HL-60 (cell line): ENCODE measurements around the gene SMIM24.
"Not testable (repeated sequence)": the region's sequence is repeated elsewhere in the genome, so short reads cannot be mapped to it uniquely, and the experiment has no call there.

Experiments
- DNase-seq, 2 experiments: peaks; one replicate each; pipeline ENCODE4 v3.0.0-alpha.2; 2010 to 2020; ENCODE audit warnings: low read depth in 1 of 2, low spot score in 1 of 2
- H3K27ac ChIP-seq: fragments of 250-450 bp; sonication (Bioruptor Pico); replicated peaks from 2 replicates; pipeline ENCODE4 v1.5.1; 2020; ENCODE audit warnings: mild to moderate bottlenecking, moderate library complexity
- H3K27me3 ChIP-seq: fragments of 250-450 bp; sonication (Bioruptor Pico); 2 replicates; pipeline ENCODE4 v1.5.1; 2021; ENCODE audit warnings: mild to moderate bottlenecking, moderate library complexity; ENCODE audit not compliant: insufficient read depth, poor library complexity, severe bottlenecking
- H3K4me3 ChIP-seq: replicated peaks from 2 replicates; pipeline ENCODE4 v1.5.1; 2011; ENCODE audit warnings: mild to moderate bottlenecking, control low read depth, low read length; ENCODE audit not compliant: insufficient read depth
- CTCF ChIP-seq: IDR thresholded peaks from one replicate; pipeline ENCODE4 v1.5.1; 2011; ENCODE audit warnings: low read length, control low read depth, inconsistent platforms; ENCODE audit not compliant: insufficient read depth
- GABPA ChIP-seq: IDR thresholded peaks from 2 replicates; pipeline ENCODE4 v1.6.1; 2012; ENCODE audit warnings: low read depth
- POLR2AphosphoS5 ChIP-seq: IDR thresholded peaks from 2 replicates; pipeline ENCODE4 v1.6.1; 2012; ENCODE audit warnings: low read depth
- REST ChIP-seq: IDR thresholded peaks from 2 replicates; pipeline ENCODE4 v1.6.1; 2012; ENCODE audit warnings: low read depth; ENCODE audit not compliant: insufficient replicate concordance
- SPI1 ChIP-seq: IDR thresholded peaks from 2 replicates; pipeline ENCODE4 v1.6.1; 2012; ENCODE audit warnings: low read depth, mild to moderate bottlenecking, borderline replicate concordance
- long read RNA-seq: library from polyadenylated mRNA; unstranded; transcript quantifications from one replicate; pipeline ENCODE4 v2.0.0, GENCODE V29; 2020

The SMIM24 gene
- long read RNA-seq = 0 reads

GRCh38 chr19:3480383-3481091 lies at the start of gene SMIM24:
Gene SMIM24 (minus strand): TSS chr19:3480525. CDS start chr19:3480463, 62 bp downstream.
- no peak within 1 kb of the TSS for H3K4me3 ChIP-seq
- DNase-seq = no peak
- H3K27ac ChIP-seq = no peak within 1 kb of the TSS

GRCh38 chr19:3529299-3529698 lies 49.0 kb upstream of the SMIM24 start:
- not testable (repeated sequence) for DNase-seq, H3K27me3 ChIP-seq, H3K27ac ChIP-seq, H3K4me3 ChIP-seq

More at GRCh38 chr19:3480383-3481091, at the start of gene SMIM24:
- TF ChIP-seq GABPA (no peak), REST (no peak), POLR2AphosphoS5 (no peak), CTCF (no peak), SPI1 (no peak)
- peaks cover 4% of the 10 kb centered on the region for H3K27me3 ChIP-seq

- H3K27ac ChIP-seq = no peak overlapping the region
- TF ChIP-seq CTCF (no peak), POLR2AphosphoS5 (no peak)
- DNase-seq = no peak
- H3K27me3 ChIP-seq = no peaks in the 10 kb centered on the region
- no peak overlapping the region for H3K4me3 ChIP-seq
Observed at GRCh38 chr19:3528539-3529211, 48.4 kb upstream of the SMIM24 start.

- no peak overlapping the region for H3K4me3 ChIP-seq
- no peaks in the 10 kb centered on the region for H3K27me3 ChIP-seq
- H3K27ac ChIP-seq = no peak overlapping the region
- no peak for DNase-seq
- TF ChIP-seq POLR2AphosphoS5 = no peak
- no peak for TF ChIP-seq SPI1
- no peak for TF ChIP-seq REST
- TF ChIP-seq CTCF = no peak
- TF ChIP-seq GABPA = no peak
Observed at GRCh38 chr19:3528080-3528479, 47.8 kb upstream of the SMIM24 start.
